ENCODE results near the gene KAZN.

- TF ChIP-seq CTCF (IDR thresholded peaks at IDR 0.05) (no peak), POLR2A (IDR thresholded peaks at IDR 0.05) (no peak)
Observed at GRCh38 chr1:14826172-14826636, 227.7 kb downstream of the KAZN start.
